OCI-LY3 (cell line): ENCODE results near the gene AMMECR1.

Experiments
- H2AFZ ChIP-seq: fragments of 200-600, 300-600 bp; shearing (Covaris generic); 2 replicates; pipeline ENCODE4 v1.6.0; 2014; ENCODE audit warnings: antibody characterized with exemption, low read depth, low read length
- H3K27ac ChIP-seq: fragments of 200-600, 300-600 bp; sonication (generic); 2 replicates; pipeline ENCODE4 v1.5.1; 2014; ENCODE audit warnings: mild to moderate bottlenecking, low read length, moderate library complexity, mixed read lengths
- H3K27me3 ChIP-seq: fragments of 200-600, 300-600 bp; sonication (generic); 2 replicates; pipeline ENCODE4 v1.6.1; 2014; ENCODE audit warnings: low read depth, low read length, mixed read lengths
- H3K36me3 ChIP-seq: fragments of 200-600, 300-600 bp; sonication (generic); replicated peaks from 2 replicates; pipeline ENCODE3; 2014; ENCODE audit warnings: low read depth, low read length, mixed read lengths
- H3K4me1 ChIP-seq: fragments of 300-600, 200-600 bp; sonication (generic); 2 replicates; pipeline ENCODE4 v1.6.1; 2014; ENCODE audit warnings: low read length, mixed read lengths
- H3K4me2 ChIP-seq: fragments of 200-600, 300-600 bp; sonication (generic); 2 replicates; pipeline ENCODE4 v1.6.1; 2014; ENCODE audit warnings: low read length, mixed read lengths
- H3K4me3 ChIP-seq: fragments of 300-600, 200-600 bp; sonication (generic); 2 replicates; pipeline ENCODE4 v1.5.1; 2014; ENCODE audit warnings: antibody characterized with exemption, mild to moderate bottlenecking, low read length, moderate library complexity
- H3K79me2 ChIP-seq: fragments of 300-600, 200-600 bp; shearing (Covaris generic); 2 replicates; pipeline ENCODE4 v1.6.1; 2014; ENCODE audit warnings: mild to moderate bottlenecking, low read length, mixed read lengths
- H3K9ac ChIP-seq: fragments of 300-600, 200-600 bp; shearing (Covaris generic); 2 replicates; pipeline ENCODE4 v1.6.0; 2014; ENCODE audit warnings: mild to moderate bottlenecking, low read length, moderate library complexity
- H3K9me3 ChIP-seq: fragments of 200-600, 300-600 bp; shearing (Covaris generic); 2 replicates; pipeline ENCODE4 v1.6.1; 2014; ENCODE audit warnings: low read length, mixed read lengths; ENCODE audit not compliant: insufficient read depth
- H4K20me1 ChIP-seq: fragments of 200-600, 300-600 bp; sonication (generic); 2 replicates; pipeline ENCODE4 v1.6.1; 2016; ENCODE audit warnings: low read length, mixed read lengths; ENCODE audit not compliant: insufficient read depth
- EZH2phosphoT487 ChIP-seq: fragments of 200-600 bp; shearing (Covaris generic); IDR thresholded peaks from 2 replicates; pipeline ENCODE4 v1.6.1; 2018; ENCODE audit warnings: antibody characterized with exemption, mixed run types, low read depth
- TF ChIP-seq, protein P1 (sequence below): fragments of 200-600, 300-600 bp; sonication (generic); IDR thresholded peaks from 2 replicates; pipeline ENCODE4 v1.5.1; 2014; ENCODE audit warnings: antibody characterized with exemption, low read length, low read depth

Gene AMMECR1

DNA sequence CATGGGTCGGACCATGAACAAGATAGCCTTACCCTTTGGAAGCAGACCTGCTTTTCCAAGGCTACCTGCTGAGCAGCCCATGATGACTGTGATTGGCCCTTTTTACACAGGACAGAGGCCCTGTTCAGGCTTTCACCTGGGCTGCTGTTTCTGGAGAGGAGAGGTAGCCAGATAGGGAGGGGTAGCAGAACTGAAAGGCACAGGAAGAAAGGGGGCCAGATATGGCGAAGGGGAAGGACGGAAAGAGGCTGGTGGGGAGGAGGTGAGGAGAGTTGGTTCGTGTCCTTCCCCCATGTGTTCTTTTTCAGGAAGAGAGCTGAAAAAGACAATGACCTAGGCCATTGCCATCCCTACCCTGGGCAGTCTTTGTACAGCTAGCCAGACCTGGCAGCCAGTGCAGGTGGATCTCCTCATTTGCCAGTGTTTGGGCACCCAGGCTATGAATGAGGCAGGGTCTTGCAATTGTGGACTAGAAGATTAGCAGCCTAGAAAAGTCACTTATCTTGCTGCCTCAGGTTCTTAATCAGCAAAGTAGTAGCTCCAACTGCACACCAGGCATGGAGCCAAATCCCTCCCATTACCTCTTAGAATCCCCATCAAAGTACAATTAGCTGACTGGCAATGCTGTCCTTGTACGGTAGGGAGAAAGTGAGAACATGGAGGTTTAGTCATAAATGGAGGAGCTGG is 139.6 kb downstream of the AMMECR1 start:
- Histone ChIP-seq H3K9me3 (no peaks in the 10 kb centered on the region), H4K20me1 (no peaks in the 10 kb centered on the region), H3K79me2 (no peaks in the 10 kb centered on the region), H3K36me3 (peaks cover 3% of the 10 kb centered on the region), H2AFZ (no peak overlapping the region), H3K4me1 (no peaks in the 10 kb centered on the region), H3K9ac (no peak overlapping the region), H3K27ac (no peak overlapping the region), H3K4me2 (no peak overlapping the region), H3K27me3 (no peaks in the 10 kb centered on the region), H3K4me3 (no peak overlapping the region)
- TF ChIP-seq, protein P1, sequence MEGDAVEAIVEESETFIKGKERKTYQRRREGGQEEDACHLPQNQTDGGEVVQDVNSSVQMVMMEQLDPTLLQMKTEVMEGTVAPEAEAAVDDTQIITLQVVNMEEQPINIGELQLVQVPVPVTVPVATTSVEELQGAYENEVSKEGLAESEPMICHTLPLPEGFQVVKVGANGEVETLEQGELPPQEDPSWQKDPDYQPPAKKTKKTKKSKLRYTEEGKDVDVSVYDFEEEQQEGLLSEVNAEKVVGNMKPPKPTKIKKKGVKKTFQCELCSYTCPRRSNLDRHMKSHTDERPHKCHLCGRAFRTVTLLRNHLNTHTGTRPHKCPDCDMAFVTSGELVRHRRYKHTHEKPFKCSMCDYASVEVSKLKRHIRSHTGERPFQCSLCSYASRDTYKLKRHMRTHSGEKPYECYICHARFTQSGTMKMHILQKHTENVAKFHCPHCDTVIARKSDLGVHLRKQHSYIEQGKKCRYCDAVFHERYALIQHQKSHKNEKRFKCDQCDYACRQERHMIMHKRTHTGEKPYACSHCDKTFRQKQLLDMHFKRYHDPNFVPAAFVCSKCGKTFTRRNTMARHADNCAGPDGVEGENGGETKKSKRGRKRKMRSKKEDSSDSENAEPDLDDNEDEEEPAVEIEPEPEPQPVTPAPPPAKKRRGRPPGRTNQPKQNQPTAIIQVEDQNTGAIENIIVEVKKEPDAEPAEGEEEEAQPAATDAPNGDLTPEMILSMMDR = no peak
- no peak for TF ChIP-seq EZH2phosphoT487

GRCh38 chrX:110175696-110176095 is 142.2 kb downstream of the AMMECR1 start:
- no peaks in the 10 kb centered on the region for H3K79me2 ChIP-seq
- H3K36me3 ChIP-seq = peaks cover 14% of the 10 kb centered on the region
- no peaks in the 10 kb centered on the region for H3K9me3 ChIP-seq
- TF ChIP-seq EZH2phosphoT487 = no peak
- TF ChIP-seq, protein P1 = no peak
- H4K20me1 ChIP-seq = no peaks in the 10 kb centered on the region
- no peaks in the 10 kb centered on the region for H3K27me3 ChIP-seq
- no peak overlapping the region for H2AFZ ChIP-seq
- H3K9ac ChIP-seq = no peak overlapping the region
- H3K4me2 ChIP-seq = no peak overlapping the region
- H3K4me3 ChIP-seq = no peak overlapping the region
- peaks cover 19% of the 10 kb centered on the region for H3K4me1 ChIP-seq
- H3K27ac ChIP-seq = no peak overlapping the region

DNA sequence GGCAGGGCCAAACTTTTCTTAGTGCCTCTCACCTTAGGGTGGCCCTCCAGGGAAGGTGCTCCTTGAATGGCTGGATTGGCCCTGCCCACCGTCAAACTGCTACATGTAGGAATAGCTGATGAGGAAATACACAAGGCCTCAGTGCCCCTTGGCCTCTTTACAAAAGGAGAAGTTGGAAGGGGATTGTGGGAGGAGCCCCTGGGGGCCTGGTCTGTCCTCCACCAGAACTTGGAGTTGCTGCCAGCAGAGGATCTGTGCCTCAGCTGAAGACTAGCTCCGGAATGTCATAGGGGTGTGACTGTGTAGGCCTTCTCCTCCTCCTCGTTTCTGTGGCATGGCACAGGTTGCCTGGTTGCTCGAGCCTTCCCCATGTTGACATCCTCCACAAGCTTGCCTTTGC is 142.7 kb downstream of the AMMECR1 start:
- Histone ChIP-seq H3K79me2 (no peaks in the 10 kb centered on the region), H3K27me3 (no peaks in the 10 kb centered on the region), H3K9ac (no peak overlapping the region), H4K20me1 (no peaks in the 10 kb centered on the region), H3K9me3 (no peaks in the 10 kb centered on the region), H2AFZ (no peak overlapping the region), H3K4me2 (no peak overlapping the region), H3K4me3 (no peak overlapping the region), H3K27ac (no peak overlapping the region), H3K36me3 (peaks cover 14% of the 10 kb centered on the region), H3K4me1 (peaks cover 19% of the 10 kb centered on the region)
- no peak for TF ChIP-seq EZH2phosphoT487
- TF ChIP-seq, protein P1 = no peak

DNA sequence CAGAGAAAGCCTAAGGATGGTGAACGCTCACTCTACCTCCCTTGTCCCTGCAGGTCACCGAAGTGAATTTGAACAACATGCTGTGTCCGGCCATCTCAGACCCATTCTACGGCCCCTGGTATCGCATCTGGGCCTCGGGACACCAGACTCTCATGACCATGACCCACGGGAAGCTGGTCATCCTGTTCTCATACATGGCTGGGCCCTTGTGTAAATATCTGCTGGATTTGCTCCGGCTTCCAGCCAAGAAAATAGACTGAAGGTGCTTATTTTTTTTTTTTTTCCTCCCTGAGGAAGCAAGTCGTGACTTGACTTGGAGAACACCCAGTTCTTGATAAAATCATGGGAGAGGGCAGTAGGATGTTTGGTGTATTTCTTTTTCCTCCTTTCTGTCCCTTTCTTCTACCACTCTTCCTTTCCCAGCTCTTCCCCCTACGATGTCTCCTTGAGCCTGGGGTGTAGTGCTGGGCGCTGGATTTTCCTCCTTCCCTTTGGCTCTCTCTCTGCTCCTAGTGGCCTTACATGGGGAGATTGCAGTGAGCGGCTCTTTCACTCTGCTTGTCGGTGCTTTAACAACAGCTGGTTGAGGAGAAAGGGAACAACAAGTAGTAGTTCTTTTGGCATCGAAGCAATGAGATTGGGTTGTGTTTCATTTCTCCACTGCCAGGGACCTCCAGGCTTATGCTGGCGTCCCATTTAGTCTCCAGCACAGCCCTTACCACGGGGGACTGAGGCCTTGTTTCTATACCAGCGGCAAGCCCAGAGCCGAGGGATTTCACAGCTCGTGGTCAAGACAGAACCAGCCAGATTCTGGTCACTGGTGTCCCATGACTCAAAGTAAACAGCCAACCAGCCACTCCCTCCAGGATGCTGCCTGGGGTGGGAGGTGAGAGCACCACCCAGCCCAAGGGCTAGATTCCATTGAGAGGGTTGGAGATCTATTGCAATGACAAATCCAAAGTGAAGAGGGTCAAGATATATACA is 144.4 kb downstream of the AMMECR1 start:
- Histone ChIP-seq H2AFZ (no peak overlapping the region), H3K9me3 (no peaks in the 10 kb centered on the region), H3K36me3 (peaks cover 14% of the 10 kb centered on the region), H4K20me1 (no peaks in the 10 kb centered on the region), H3K79me2 (no peaks in the 10 kb centered on the region), H3K4me1 (peaks cover 19% of the 10 kb centered on the region), H3K27me3 (no peaks in the 10 kb centered on the region), H3K4me3 (no peak overlapping the region), H3K4me2 (no peak overlapping the region), H3K9ac (no peak overlapping the region), H3K27ac (no peak overlapping the region)
- TF ChIP-seq EZH2phosphoT487 = no peak
- TF ChIP-seq, protein P1 = no peak
